ENCODE measurements around the gene PRKRIP1. TPM values are rescaled to one million over a fixed set of nuclear protein-coding genes. Genes with fewer than 3 reads are reported as not detected.
A peak's percentile ranks its signal among the peaks of the same experiment; 100 is the strongest.

PRKRIP1 gene
- total RNA-seq, 1 donor from 2014 or later, result 16.1 TPM

GRCh38 chr7:102410123-102410522 lies 14.0 kb downstream of the PRKRIP1 start:
- no peak for DNase-seq (ENCODE audit: low read depth)
- TF ChIP-seq CTCF (conservative IDR thresholded peaks at IDR 0.05; ENCODE audit: low read depth, low read length), result no peak
- no peak overlapping the region for H3K4me3 ChIP-seq (ENCODE audit: low read depth, low read length)

GRCh38 chr7:102410918-102411317 lies 14.8 kb downstream of the PRKRIP1 start:
- no peak overlapping the region for H3K4me3 ChIP-seq (ENCODE audit: low read depth, low read length)
- no peak for DNase-seq (ENCODE audit: low read depth)
- TF ChIP-seq CTCF (conservative IDR thresholded peaks at IDR 0.05; ENCODE audit: low read depth, low read length), result no peak

DNA sequence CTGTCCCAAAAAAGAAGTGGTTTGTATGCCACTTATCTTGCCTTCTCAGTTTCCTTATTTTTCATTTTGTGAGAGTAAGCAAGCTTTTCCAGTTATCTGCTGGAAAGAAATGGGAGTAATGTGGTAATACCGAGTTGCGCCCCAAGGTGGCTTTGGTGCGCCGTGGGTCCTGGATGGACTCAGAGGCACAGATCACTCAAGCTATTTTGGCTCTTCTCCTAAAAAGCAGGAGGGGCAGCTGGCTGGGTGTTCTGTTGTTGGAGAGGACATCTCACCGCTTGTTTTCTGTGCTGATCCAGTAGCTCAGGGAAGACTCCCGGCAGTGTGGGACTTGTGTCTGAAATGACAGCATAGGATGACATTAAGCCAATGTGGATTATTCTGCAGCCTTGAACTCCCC lies 16.4 kb downstream of the PRKRIP1 start:
- TF ChIP-seq CTCF (conservative IDR thresholded peaks at IDR 0.05; ENCODE audit: low read depth, low read length), result peak; percentile 44
- no peak for DNase-seq (ENCODE audit: low read depth)
- H3K4me3 ChIP-seq (ENCODE audit: low read depth, low read length), result no peak overlapping the region

DNA sequence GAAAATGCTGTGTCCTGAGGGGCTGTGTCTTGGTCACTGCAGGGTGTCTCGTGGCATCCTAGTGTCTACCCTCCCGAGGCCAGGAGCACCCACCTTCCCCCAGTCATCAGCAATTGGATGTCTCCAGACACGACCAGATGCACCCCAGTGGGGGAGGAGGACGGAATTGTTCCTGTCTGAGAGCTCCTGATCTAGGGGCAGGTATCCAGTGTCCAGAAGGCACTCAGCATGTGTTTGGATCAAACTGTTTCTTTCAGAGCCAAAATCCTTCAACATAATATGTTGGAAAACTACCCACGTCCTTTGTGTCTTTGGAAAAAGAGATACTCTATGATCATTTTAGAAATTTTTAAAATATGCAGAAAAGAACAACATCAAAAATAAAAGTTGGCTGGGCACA lies 16.9 kb downstream of the PRKRIP1 start:
- no peak overlapping the region for H3K4me3 ChIP-seq (ENCODE audit: low read depth, low read length)
- no peak for DNase-seq (ENCODE audit: low read depth)
- TF ChIP-seq CTCF (conservative IDR thresholded peaks at IDR 0.05; ENCODE audit: low read depth, low read length), result no peak

- no peak for TF ChIP-seq CTCF (conservative IDR thresholded peaks at IDR 0.05; ENCODE audit: low read depth, low read length)
- H3K4me3 ChIP-seq (ENCODE audit: low read depth, low read length), result no peak overlapping the region
- no peak for DNase-seq (ENCODE audit: low read depth)
Observed at GRCh38 chr7:102413611-102414010, 17.4 kb downstream of the PRKRIP1 start.

DNA sequence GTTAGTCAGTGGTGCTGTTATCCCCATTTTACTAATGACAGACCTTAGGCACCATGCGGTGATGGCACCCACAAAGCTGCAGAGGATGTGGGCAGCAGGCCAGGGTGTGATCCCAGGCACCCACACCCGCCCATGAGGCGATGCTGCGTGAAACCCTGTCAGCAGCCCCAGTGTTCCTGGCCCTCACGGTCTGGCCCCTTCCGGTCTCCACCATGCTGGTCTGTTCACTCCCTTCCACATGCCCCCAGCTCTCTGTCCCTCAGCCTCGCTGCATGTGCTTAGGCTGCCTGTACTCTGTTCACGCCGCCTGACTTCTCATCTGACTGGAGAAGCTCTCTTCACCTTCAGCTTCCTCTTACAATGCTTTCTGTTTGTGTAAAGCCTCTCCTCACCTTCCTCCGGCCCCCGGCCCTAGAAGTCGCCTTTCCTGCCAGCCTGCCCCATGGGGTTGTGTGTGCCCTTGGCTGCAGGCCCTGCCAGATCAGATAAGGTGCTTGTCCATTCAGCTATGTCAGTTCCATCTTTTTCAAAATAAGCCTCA lies 19.6 kb downstream of the PRKRIP1 start:
- TF ChIP-seq CTCF (conservative IDR thresholded peaks at IDR 0.05; ENCODE audit: low read depth, low read length), result no peak
- no peak for DNase-seq (ENCODE audit: low read depth)
- H3K4me3 ChIP-seq (ENCODE audit: low read depth, low read length), result no peak overlapping the region

DNA sequence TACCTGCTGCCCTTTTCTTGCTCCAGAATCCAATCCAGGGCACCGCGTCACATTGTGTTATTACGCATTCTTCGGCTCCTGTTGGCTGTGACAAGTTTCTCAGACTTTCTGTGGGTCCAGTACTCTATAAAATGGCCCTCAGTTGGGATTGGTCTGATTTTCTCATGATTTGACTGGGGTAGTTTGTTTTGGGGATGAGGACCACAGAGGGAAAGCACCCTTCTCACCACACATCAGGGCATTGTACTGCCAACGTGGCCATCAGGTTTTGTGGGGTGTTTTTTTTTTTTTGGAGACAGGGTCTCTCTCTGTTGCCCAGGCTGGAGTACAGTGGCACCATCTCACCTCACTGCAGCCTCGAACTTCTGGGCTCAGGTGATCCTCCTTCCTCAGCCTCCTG lies 20.2 kb downstream of the PRKRIP1 start:
- H3K4me3 ChIP-seq (ENCODE audit: low read depth, low read length), result no peak overlapping the region
- no peak for DNase-seq (ENCODE audit: low read depth)
- no peak for TF ChIP-seq CTCF (conservative IDR thresholded peaks at IDR 0.05; ENCODE audit: low read depth, low read length)
